Hematopoietic multipotent progenitor cell (in vitro differentiated cells): ENCODE results near the gene AADACL4. TPM values are rescaled to one million over a fixed set of nuclear protein-coding genes. Genes with fewer than 3 reads are reported as not detected.
A peak's percentile ranks its signal among the peaks of the same experiment; 100 is the strongest.

ENCODE experiments used
- DNase-seq, 3 donors: peaks; one replicate each; pipeline ENCODE4 v3.0.0-alpha.2; 2011 to 2015; ENCODE audit warnings: low read depth in 2 of 3, low spot score in 2 of 3
- total RNA-seq: library from RNA; depleted of rRNA; stranded (reverse); fragments of >200 nt; gene quantifications from one replicate; pipeline ENCODE4 v1.2.3, GENCODE V29; 2012

Gene AADACL4
- not detected for total RNA-seq

- DNase-seq = no peak
Measured at GRCh38 chr1:12643785-12644184, at the start of gene AADACL4. Gene AADACL4 (plus strand): TSS chr1:12644085. CDS start chr1:12644547, 462 bp downstream.

GRCh38 chr1:12594490-12594889 is 49.4 kb upstream of the AADACL4 start:
- no peak for DNase-seq

DNA sequence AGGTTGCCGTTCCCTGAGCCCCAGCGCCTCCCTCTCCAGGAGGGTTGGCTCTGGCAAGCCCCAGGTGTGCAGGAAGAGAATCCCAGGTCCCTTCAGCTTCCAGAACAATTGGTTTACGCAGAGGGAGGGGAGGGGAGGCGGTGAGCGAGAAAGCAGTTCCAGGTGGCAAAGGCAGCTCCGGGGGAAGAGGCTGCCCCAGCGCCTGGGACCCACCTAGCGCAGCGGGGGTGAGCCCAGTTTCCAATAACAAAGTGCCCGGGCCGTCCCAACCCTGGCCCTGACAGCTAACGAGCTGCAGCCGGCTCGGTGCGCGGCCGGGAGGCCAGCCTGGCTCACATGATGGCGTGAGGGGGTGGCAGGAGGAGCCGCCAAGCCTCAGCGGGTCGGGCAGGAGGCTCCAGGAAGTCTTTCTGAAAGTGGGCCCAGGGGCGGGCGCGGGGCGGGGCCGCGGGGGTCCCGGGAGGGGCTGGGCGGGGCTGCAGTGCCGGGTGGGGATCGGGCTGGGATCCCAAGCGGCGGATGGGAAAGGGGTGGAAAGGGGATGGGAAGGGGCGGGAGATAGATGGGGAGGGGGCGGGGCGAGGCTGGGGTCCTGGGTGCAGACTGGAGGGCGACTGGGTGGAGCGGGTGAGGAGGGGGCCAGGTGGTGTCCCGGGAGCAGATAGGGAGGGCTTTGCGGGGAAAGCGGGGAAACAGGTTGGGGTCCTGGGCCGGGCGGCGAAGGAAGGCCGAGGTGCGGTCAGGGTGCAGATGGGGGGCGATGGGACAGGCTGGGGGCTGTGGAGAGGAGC is 48.7 kb upstream of the AADACL4 start:
- DNase-seq = peak in 1 of 3 donors; percentile 45

DNA sequence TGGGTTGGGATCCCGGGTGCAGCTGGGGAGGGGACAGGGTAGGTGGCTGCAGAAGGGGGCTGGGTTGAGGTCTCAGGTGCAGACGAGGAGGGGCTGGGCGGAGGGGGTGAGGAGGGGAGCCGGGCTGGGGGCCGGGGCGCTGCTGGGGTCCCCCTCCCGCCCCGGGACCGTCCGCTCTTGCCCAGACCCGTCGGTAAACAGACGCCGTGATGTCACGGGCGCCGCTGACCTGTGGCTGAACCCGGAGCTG is 48.2 kb upstream of the AADACL4 start:
- DNase-seq = no peak

- DNase-seq = peak in 1 of 3 donors; percentile 37
Measured at GRCh38 chr1:12596007-12596821, 47.7 kb upstream of the AADACL4 start.

DNA sequence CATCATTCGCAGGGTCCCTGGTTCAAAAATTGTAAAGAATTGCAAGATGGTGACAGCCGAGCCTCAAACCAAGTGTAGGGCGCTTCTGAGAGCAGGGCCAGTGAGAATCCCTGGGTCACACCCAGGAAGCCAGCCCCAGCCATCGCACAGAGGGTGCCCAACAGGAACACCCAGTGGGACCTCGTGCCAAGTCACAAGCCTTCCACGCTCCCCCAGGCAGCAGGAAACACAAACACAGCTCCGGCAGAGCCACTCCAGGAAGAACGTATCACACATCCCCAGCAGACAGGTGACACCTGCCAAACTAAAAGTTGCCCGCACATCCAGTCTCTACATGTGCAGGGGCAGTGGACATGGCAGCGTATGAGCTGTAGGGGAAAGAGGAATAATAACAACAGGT is 46.1 kb upstream of the AADACL4 start:
- DNase-seq = peak in 1 of 3 donors; percentile 10

DNA sequence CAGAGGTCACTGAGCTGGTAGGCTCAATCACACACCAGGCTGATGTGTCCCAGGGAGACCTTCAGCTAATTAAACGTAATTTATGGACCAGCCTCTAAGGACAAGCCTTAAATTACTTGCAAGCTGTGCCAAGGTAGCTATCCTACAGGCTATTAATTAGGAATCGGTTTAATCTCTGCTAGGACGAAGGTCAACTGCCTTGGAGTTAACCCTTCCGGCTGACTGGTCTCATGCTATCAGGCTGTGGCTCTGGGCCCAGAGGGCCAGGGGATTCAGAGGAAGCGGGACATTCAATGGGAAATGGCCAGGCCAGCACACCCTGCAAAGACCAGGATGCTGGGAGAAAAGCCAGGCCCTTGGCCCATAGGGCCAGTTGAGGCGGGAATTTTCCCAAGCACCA is 44.9 kb upstream of the AADACL4 start:
- DNase-seq = no peak

- no peak for DNase-seq
Measured at GRCh38 chr1:12599657-12600056, 44.2 kb upstream of the AADACL4 start.

GRCh38 chr1:12600335-12600734 is 43.5 kb upstream of the AADACL4 start:
- no peak for DNase-seq

DNA sequence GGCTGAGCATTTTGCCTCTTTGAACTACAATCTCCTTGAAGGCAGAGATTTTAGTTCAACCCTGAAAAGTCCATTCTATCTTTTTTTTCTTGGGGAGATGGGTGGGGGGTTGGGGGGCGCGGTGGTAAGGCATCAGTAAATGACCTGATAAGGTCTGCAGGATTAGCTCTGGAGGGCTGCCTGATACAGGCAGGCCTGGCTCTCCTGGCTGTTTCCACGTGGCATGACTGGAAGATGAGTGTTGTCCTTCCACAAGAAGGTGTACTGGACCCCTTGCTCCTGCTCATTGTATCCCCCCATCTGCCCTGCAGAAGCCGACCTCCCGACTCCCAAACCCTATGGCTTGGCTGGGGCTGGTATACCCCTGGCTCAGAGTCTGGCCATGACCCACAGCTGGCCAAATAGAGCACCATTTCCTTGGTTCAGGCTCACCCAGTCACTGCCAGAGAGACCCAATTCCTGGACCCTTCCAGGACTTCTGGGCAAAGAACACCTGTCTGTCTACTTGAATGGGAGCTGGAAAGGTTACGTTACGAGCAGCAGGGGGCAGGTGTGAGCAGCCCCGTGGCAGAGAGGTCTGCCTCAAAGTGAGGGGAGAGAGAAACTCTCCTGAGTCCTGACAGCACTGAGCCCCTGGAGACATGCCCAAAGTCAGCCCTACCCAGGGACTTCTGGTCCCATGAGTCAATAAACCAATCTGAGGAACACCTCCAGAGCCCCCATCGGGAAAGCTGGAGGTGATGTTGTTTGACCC is 42.8 kb upstream of the AADACL4 start:
- DNase-seq = peak in 1 of 3 donors; percentile 68

DNA sequence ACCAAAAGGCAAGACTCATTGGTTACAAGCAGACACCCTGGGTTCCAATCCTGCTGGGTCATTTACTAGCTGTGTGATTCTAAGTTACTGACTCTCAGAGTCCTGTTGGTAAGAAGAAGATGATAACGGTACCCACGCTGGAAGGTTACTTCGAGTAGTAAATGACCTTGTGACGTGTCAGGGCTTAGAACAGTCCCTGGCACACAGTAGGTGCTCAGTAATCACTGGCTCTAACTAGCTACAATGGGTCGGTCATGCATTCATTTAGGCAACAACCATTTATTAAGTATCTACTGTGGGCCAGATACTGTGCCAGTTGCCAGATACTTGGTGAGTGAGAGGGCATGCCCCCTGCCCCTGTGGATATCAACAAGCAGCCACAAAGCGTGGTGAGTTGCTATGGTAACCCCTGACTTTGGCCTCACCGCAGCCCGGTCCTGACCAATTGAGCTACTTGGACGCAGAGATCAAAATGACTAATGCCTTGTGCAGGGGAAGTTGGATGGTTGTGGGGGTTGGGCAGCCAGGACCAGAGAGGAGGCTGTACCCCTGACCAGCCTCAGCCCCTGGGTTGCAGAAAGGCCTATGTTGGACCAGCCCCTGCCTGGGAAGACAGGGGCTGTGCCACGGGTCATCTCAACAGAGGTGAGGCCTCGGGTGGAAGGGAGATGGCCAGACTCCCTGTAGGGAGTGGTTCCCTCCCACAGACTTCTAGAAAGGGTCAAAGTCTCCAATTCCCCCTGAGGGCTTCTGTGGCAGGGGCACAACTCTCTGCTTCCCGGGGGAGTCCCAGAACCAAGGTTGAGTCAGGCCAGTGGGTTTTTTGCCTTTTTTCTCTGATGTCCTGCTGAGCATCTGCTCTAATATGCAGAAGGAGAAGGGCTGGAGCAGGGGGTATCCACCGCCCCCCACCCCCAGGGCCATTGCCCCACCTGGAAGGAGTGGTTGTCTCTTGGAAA is 41.9 kb upstream of the AADACL4 start:
- DNase-seq = peak in 2 of 3 donors; percentile 63 to 74

DNA sequence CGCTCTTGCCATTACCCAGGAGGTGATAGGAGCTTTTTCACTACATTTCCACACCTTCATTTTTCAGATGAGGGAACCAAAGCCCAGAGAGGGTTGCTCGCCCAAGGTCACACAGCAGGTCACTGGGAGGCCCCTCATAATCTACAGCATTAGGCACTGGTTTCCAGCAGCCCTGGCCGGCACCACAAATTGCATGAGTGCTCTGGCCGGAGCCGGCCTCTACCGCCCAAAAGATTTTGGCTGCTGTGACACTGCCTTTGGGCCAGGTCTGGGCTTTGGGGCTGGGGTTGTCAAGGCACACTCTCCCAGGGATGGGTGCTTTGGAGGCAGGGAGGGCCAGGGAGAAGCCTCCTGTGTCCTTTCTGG is 41.2 kb upstream of the AADACL4 start:
- DNase-seq = no peak

- DNase-seq = no peak
Measured at GRCh38 chr1:12603224-12603623, 40.7 kb upstream of the AADACL4 start.

GRCh38 chr1:12604114-12604874 is 39.6 kb upstream of the AADACL4 start:
- peak in 2 of 3 donors; percentile 82 to 84 for DNase-seq

DNA sequence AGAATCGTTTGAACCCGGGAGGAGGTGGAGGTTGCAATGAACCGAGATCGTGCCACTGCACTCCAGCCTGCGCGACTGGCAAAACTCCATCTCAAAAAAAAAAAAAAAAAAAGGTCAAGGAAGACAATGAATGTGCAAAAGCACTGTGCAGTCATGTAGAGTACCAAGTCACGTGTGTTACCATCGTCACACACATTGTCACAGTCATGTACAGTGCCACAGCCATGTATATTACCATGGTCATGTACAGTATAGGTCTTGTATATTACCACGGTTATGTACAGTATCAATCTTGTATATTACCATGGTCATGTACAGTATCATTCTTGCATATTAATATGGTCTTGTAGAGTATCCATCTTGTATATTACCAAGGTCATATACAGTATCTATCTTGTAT is 38.9 kb upstream of the AADACL4 start:
- DNase-seq = no peak

DNA sequence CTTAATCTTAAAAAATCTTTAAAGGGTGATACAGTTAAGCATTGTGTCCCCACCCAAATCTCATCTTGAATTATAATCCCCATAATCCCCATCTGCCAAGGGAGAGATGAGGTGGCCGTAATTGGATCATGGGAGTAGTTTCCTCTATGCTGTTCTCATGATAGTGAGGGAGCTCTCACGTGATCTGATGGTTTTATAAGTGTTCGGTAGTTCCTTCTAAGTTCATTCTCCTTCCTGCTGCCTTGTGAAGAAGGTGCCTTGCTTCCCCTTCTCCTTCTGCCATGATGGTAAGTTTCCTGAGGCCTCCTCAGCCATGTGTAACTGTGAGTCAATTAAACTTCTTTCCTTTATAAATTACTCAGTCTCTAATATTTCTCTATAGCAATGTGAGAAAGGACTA is 36.6 kb upstream of the AADACL4 start:
- DNase-seq = no peak

DNA sequence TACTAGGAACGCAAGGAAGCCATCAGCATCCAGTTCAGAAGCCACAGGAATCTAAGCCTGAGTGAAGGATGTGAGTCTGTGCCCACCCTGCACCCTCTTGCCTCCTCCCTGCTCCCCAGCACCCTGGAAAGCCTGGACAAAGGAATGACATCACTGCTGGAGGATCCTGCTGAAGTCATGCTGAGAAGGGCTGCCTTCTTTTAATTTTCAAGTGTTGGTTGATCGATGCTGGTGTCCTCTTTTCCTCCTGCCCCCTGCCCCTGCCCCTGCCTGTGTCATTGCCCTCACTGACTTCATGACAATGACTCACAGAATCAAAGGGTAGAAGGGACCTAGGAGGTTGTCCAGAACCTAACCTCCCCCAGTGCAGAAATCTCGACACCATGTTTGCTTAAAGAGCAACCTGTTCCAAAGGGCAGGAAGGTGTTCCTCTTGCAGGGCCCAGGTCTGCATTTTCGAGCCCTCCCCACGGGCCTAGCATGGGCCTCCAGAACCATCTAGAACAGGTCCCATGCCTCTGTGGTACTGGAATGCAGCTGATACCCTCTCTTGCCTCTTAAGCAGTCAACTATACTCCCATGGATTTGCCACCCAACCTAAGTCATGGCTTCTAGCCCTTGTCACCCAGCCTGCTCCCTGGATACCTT is 35.5 kb upstream of the AADACL4 start:
- no peak for DNase-seq

- no peak for DNase-seq
Measured at GRCh38 chr1:12609469-12610003, 34.3 kb upstream of the AADACL4 start.
